ENCODE results near the gene TUBB8B.
"Not testable (repeated sequence)": the region's sequence is repeated elsewhere in the genome, so short reads cannot be mapped to it uniquely, and the experiment has no call there.

The TUBB8B gene

DNA sequence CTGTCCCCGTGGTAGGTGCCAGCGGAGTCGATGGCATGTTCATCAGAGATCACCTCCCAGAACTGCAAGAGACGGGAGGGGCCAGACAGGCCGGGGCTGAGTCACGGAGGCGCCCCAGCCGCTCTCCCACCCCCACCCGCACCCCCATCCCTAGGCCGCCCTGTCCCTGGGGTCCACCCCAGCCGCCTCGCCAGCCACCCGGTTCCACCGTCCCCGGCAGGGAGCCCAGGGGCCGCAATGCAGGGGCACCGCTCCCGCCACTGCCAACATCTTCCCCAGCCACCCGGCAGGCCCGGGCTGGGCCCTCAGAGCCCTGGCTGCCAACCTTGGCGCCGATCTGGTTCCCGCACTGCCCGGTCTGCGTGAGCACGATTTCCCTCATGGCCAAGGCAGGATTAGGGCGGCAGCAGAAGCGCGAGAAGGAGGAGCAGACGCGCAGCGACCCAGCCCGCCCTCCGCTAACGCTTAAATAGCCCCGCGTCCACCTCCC, at the start of gene TUBB8B:
Gene TUBB8B, minus strand, starts transcription at position 440 of the 490 bp plus-strand sequence. Its CDS starts 58 bp downstream, at position 382.
- not testable (repeated sequence) for DNase-seq (ENCODE audit: low spot score)

GRCh38 chr18:97252-97914, 48.0 kb upstream of the TUBB8B start:
- DNase-seq (ENCODE audit: low spot score), result not testable (repeated sequence)

GRCh38 chr18:96767-97131, 47.3 kb upstream of the TUBB8B start:
- DNase-seq (ENCODE audit: low spot score), result not testable (repeated sequence)

GRCh38 chr18:96101-96766, 46.8 kb upstream of the TUBB8B start:
- DNase-seq (ENCODE audit: low spot score), result not testable (repeated sequence)

- DNase-seq (ENCODE audit: low spot score), result not testable (repeated sequence)
Observed at GRCh38 chr18:95580-95979, 46.2 kb upstream of the TUBB8B start.

- not testable (repeated sequence) for DNase-seq (ENCODE audit: low spot score)
Observed at GRCh38 chr18:93897-94408, 44.5 kb upstream of the TUBB8B start.

GRCh38 chr18:91561-91960, 42.1 kb upstream of the TUBB8B start:
- not testable (repeated sequence) for DNase-seq (ENCODE audit: low spot score)

DNA sequence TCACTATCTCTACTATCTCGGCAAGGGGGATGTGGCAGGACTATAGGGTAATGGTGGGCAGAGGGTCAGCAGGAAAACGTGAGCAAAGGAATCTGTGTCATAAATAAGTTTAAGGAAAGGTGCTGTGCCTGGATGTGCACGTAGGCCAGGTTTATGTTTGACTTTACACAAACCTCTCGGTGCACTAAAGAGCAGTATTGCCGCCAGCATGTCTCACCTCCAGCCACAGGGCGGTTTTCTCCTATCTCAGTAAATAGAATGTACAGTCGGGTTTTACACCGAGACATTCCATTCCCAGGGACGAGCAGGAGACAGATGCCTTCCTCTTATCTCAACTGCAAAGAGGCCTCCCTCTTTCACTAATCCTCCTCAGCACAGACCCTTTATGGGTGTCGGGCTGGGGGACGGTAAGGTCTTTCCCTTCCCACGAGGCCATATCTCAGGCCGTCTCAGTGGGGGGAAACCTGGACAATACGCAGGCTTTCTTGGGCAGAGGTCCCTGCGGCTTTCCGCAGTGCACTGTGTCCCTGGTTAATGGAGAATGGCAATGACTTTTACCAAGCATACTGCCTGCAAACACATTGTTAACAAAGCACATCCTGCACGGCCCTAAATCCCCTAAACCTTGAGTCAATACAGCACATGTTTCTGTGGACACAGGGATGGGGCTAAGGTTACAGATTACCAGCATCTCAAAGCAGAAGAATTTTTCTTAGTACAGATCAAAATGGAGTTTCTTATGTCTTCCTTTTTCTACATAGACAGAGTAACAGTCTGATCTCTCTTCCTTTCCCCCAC, 41.2 kb upstream of the TUBB8B start:
- not testable (repeated sequence) for DNase-seq (ENCODE audit: low spot score)

GRCh38 chr18:89124-89523, 39.7 kb upstream of the TUBB8B start:
- DNase-seq (ENCODE audit: low spot score), result not testable (repeated sequence)

- DNase-seq (ENCODE audit: low spot score), result not testable (repeated sequence)
Observed at GRCh38 chr18:84801-85200, 35.4 kb upstream of the TUBB8B start.

GRCh38 chr18:82626-83209, 33.3 kb upstream of the TUBB8B start:
- DNase-seq (ENCODE audit: low spot score), result not testable (repeated sequence)

DNA sequence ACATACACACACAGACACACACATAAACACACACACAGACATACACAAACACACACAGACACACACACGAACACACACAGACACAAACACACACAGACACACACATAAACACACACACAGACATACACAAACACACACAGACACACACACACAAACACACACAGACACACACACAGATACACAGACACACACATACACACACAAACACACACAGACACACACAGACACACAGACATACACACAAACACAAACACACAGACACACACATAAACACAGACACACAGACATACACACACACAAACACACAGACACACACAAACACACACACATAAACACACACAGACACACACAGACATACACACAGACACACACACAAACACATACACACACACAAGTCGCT, 31.5 kb upstream of the TUBB8B start:
- DNase-seq (ENCODE audit: low spot score), result not testable (repeated sequence)

DNA sequence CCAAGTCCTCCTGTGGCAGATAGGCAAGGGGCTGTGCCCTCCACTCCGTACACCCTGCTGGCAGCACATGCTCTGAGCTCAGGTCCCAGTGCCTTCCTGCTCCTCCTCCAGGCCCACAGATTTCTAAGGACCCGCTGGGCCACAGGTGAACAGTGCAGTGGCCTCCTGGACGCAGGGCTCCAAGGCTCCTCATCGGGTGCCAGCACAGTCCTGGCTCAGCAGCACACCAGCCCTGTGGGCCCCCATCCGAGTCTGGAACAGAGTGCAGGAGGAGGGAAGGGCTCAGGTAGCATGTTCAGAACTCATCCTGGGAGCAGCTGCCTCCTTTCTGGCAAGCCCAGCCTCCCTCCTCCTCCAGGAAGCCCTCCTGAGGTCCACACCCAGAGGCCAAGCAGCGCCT, 30.8 kb upstream of the TUBB8B start:
- DNase-seq (ENCODE audit: low spot score), result not testable (repeated sequence)

- not testable (repeated sequence) for DNase-seq (ENCODE audit: low spot score)
Observed at GRCh38 chr18:75525-76160, 26.2 kb upstream of the TUBB8B start.

DNA sequence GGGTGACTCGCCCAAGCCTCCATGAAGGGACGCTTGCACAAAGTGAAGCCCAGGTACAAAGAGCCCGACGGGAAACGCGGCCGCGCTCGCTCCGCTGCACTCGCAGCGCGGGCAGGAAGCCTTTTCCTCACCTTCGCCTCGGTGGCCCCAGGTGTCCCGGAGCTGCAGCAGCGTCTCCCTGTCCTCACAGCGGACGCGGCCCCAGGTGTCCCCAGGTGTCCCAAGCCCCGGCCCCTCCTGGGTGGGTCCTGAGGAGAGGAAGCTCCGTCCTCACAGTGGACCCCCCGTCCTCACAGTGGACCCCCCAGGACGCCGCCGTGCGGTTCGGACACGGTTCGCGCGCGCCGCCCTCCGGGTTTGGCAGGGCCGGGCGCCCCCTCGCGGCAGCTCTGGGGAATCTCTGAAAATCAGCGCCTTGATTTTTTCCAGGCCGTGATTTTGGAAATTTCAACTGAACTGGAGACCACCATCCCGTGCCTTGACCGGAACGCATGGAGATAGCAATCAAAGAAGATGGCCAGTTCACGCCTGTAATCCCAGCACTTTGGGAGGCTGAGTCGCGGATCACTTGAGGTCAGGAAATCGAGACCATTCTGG, 23.9 kb upstream of the TUBB8B start:
- DNase-seq (ENCODE audit: low spot score), result not testable (repeated sequence)

- not testable (repeated sequence) for DNase-seq (ENCODE audit: low spot score)
Observed at GRCh38 chr18:67701-68100, 18.3 kb upstream of the TUBB8B start.

- not testable (repeated sequence) for DNase-seq (ENCODE audit: low spot score)
Observed at GRCh38 chr18:64279-64678, 14.9 kb upstream of the TUBB8B start.

DNA sequence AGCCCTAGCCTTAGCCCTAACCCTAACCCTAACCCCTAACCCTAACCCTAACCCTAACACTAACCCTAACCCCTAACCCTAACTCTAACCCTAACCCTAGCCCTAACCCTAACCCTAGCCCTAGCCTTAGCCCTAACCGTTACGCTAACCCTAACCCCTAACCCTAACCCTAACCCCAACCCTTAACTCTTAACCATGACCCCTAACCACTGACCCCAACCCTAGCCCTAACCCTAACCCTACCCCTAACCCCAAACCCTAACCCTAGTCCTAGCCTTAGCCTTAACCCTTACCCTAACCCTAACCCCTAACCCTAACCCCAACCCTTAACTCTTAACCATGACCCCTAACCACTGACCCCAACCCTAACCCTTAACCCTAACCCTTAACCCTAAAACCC, 14.2 kb upstream of the TUBB8B start:
- not testable (repeated sequence) for DNase-seq (ENCODE audit: low spot score)

DNA sequence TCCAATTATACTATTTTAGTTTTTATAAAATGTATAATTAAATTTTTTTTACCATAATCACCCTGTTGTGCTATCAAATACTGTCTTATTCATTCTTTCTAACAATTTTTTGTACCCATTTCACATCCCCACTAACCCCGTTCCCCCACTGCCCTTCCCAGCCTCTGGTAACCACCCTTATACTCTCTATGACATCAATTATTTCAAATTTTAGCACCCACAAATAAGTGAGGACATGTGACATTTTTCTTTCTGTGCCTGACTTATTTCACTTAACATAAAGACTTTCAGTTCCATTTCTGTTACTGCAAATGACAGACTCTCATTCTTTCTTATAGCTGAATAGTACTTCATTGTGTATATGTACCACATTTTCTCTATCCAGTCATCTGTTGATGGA, 5.0 kb upstream of the TUBB8B start:
- DNase-seq (ENCODE audit: low spot score), result not testable (repeated sequence)

GRCh38 chr18:48696-49095, 719 bp downstream of the TUBB8B start:
- not testable (repeated sequence) for DNase-seq (ENCODE audit: low spot score)

DNA sequence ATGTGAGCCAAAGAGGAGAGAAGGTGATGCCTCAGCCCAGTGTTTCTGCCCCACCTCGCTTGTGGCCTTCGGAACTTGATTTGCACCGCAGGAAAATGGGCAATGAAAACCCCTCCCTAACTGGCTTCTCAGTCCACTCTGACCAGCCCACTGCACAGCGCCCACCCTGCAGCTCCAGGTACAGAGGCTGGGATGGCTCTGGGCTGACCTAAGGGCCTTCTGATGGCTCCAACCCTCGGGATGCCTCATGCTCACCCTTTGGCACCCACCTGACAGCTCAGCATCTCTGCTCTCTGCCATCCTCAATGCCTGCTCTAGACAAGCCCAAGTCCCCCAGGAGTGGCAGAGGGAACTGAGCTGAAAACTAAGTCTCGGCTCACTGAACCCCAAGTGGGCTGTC, 36.2 kb downstream of the TUBB8B start:
- not testable (repeated sequence) for DNase-seq (ENCODE audit: low spot score)

Data from putamen (tissue), 1 donor.